CD4-positive, alpha-beta T cell treated with Interleukin-1 beta for 1 hour (primary cell): Measurements from ENCODE around the gene SRSF3.
A peak's percentile ranks its signal among the peaks of the same experiment; 100 is the strongest.
"Not testable (repeated sequence)": the region's sequence is repeated elsewhere in the genome, so short reads cannot be mapped to it uniquely, and the experiment has no call there.

Experiments used
- DNase-seq, 2 donors: peaks; one replicate each; pipeline ENCODE4 v3.0.0-alpha.2; 2020 to 2022

Gene SRSF3

GRCh38 chr6:36605560-36606391 is 11.6 kb downstream of the SRSF3 start:
- no peak for DNase-seq

DNA sequence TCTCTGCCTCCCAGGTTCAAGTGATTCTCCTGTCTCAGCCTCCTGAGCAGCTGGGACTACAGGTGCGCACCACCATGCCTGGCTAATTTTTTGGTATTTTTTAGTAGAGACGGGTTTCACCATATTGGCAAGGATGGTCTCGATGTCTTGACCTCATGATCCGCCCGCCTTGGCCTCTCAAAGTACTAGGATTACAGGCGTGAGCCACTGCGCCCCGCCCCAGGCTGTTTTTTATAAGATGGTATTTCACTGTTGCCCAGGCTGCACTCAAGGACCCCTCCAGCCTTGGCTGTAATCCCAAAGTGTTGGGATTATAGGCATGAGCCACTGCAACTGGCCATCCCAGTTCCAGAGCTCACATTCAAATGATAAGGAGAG is 13.1 kb downstream of the SRSF3 start:
- DNase-seq, result not testable (repeated sequence)

GRCh38 chr6:36607683-36608386 is 13.7 kb downstream of the SRSF3 start:
- DNase-seq, result no peak

DNA sequence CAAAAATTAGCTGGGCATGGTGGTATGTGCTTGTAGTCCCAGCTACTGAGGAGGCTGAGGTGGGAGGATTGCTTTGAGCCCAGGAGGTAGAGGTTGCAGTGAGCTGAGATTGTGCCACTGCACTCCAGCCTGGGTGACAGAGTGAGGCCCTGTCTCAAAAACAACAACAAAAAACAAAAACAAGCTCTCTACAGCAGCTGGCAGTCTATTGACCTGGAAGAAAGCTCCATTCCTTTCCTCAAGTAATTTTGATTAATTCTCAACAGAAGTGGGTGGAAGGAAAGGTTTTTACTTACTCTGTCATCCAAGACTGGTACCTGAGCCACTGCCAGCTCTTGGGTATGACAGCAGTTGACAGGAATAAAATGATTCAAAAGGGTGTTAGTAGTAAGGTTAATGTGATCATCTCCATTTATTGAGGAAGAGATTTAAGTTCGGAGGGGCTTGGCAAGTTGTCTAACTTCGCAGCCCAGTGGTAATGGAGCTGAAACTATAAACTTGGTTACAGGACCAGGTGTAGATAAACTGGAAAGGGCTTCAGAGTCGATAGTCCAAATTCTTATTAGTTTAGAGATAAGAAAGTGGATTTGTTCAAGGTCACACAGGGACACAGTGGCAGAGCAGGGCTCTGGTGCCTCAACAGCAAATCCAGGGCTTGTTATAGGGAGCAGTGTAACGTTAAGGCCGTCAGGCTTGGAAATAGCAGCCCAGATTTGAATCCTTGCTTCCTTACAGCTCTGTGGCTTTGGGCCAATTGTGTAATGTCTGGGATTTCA is 14.8 kb downstream of the SRSF3 start:
- DNase-seq, result no peak

DNA sequence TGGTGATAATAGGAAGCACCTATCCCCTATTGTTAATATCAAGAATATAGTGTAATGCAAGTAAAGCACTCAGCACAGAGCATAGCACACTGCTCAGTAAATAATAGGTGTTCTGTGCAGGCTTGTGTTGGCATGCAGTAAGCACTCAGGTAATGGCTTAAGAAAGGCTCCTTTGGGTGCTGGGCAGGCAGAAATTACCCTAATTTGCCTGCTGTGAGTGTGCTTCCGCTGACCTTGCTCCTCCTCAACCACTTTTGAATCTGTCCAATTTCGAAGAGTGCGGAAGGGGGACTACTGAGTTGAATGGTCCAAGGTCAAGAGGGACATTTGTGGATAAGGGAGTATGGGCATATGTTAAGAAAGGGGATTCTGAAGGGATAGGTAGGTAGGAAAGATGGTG is 15.4 kb downstream of the SRSF3 start:
- no peak for DNase-seq

DNA sequence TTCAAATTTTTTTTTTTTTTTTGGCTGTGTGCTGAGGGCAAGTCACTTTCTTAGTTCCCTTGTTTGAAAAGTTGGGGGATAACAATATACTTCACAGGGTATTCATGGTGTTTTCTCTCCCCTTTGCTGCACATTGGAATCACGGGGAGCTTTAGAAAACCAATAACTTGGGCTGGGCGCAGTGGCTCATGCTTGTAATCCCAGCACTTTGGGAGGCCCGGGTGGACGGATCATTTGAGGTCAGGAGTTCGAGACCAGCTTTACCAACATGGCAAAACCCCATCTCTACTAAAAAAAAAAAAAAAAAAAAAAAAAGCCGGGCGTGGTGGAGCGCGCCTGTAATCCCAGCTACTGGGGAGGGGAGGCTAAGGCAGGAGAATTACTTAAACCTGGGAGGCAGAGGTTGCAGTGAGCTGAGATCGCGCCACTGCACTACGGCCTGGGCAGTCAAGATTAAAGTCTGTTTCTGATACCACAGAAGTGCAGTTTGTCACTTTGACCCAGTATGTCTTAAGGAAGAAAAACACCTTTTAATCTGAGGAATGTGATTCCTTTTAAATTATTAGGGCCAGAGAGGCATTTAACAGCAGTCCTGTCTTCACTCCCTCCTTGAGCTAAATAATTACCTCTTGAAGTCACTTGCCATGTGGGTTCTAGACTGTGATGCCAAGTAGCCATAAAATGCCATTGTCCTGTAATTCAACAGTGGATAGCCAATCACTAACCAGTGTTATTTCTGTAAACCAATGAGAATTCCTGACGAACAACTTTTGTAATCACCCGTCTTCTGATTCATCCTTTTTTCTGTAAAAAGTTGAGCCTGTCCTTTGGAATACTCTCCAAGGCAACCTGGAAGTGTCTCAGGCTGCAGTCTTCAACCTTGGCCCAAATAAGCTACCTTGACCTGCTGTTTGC is 16.1 kb downstream of the SRSF3 start:
- no peak for DNase-seq

DNA sequence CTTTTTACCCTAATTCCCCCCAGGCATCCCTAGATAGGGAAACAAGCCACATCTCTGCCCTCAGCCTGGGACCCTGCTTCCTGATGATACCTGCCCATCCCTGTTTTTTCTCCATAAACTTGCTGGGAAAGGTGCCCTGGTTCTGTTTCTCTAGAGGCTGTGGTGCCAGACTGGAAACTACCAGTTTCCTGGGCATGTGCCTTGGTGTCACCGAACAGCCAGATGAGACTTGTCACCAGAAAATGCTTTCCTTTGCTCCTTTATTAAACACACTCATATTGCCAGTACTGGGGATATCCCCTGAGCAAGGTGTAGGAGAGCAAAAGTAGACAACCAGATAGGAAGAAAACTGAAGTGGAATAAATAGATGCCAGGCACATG is 16.8 kb downstream of the SRSF3 start:
- DNase-seq, result no peak

DNA sequence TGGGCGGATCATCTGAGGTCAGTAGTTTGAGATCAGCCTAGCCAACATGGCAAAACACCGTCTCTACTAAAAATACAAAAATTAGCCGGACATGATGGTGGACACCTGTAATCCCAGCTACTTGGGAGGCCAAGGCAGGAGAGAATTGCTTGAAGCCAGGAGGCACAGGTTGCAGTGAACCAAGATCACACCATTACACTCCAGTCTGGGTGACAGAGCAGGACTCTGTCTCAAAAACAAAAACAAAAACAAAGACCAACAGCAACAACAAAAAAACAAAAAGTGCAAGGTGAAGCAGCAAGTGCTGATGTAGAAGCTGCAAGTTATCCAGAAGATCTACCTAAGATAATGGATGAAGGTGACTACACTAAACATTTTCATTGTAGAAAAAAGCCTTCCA is 17.5 kb downstream of the SRSF3 start:
- DNase-seq, result not testable (repeated sequence)

GRCh38 chr6:36612101-36612625 is 18.0 kb downstream of the SRSF3 start:
- DNase-seq, result no peak

DNA sequence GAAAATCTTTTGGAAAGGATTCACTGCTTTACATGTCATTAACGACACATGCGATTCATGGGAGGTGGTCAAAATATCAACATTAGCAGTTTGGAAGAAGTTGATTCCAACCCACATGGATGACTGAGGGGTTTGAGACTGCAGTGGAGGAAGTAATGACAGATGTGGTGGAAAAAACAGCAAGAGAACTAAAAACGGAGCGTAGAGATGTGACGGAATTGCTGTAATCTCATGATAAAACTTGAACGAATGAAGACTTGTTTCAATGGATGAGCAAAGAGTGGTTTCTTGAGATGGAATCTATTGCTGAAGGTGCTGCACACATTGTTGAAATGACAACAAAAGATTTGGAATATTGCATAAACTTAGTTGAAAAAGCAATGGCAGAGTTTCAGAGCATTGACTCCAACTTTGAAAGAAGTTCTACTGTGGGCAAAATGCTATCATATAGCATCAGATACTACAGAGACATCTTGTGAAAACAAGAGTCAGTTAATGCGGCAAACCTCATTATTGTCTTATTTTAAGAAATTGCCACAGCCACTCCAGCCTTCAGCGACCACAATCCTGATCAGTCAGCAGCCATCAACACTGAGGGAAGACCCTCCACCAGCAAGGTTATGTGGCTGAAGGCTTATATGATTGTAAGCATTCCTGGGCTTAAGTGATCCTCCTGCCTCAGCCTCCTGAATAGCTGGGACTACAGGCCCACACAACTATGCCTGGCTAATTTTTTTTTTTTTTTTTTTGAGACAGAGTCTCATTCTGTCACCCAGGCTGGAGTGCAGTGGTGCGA is 19.2 kb downstream of the SRSF3 start:
- DNase-seq, result no peak

GRCh38 chr6:36615018-36615761 is 21.0 kb downstream of the SRSF3 start:
- DNase-seq, result peak; percentile 56 to 65

DNA sequence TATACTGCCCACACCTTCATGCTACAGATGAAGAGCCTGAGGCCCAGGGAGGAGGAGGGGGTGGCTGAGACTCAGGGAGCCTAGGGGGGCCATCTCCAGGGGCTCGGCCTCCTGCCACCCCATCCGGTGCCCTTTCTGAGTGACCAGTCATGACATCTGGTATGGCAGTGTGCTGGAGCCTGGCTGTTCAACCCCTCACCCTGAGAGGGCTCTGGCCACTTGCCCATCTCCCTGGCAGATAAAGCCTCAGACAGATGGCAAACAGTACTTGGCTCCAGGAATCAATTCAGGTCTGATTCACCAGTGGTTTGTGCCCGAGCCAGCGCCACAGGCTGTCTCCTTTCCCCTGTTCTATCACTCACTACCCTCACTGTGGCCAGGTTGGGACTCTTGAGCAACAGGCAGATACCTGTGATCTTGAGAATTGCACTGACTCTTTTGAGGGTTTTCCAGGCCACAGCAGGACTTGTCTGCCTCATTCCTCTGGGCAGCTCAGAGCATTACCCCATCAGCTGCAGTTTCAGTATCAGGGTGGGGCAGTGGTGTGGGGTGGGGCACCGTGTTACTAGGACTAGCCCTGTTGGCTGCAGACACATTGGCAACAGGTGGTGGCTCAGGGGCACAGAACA is 22.8 kb downstream of the SRSF3 start:
- DNase-seq, result no peak

DNA sequence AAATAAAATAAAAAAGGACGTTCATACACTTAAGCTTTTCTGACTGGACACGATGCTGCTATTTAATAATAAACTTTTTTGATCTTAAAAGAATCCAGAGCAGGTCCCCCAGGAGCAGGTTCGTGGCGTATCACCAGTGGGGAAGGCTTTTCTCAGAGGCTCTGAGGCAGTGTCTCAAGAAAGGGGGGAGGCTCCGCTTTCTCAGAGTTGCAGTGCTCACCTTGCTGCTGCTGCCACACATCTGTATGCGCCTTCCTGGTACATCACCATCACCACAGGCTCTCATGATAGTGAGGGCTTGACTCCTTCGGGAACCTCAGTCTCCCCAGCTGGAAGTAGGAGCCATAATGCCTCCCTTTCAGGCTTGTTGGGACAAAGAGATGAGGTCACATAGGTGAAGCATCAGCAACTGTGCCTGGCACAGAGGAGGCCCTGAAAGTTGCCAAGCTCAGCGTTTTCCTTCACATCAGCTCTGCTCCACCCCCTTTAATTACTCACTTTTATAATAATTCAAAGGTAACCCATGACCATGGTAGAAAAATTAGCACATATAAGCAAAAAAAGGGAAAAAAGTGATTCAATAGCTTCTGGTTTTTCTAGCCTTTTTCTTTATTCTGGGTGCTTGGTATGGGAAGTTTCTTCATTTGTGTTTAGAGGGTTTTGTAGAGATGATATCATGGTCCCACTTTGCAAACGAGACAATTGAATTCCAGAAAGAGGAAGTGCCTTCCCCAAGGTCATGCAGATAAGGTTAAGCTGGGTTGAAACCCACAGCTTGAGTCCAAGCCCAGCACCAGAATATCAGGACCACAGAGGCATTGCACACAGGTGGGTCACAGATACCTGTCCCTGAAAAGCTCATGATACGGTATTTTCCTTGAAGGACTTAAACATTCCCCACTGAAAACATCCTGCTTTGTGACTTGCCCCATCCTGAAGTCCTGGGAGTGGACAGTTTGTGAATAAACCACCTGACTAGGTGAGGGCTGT is 24.5 kb downstream of the SRSF3 start:
- DNase-seq, result no peak

GRCh38 chr6:36621371-36621855 is 27.3 kb downstream of the SRSF3 start:
- no peak for DNase-seq

DNA sequence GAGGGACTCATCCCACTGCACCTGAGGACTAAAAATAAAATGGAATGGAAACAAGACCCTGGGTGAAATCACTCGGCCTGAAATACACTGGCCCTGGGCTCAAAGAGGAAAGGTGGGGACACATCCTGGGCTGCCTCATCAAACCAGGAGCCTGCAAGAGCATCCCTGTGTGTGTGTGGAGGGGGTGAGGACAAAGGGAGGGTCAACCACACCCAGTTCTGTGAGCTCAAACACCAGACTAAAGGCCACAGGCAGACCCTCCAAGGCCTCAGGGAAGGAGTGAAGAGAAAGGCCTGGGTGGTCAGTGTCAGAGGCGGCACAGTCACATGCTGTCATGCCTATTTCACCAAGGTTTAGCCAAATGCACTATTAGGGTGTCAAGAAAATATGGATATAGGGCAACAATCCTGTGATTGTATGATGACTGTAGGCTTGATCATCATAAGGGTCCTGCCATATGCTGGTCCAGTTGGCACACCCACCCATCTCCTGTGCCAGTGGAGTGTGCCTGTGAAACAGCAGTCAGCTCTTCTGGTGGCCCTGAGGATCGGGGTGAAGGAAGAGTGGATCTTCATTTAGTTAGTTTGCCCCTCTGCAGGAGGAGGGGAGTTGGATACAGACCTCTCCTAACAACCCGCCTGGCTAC is 28.9 kb downstream of the SRSF3 start:
- no peak for DNase-seq

DNA sequence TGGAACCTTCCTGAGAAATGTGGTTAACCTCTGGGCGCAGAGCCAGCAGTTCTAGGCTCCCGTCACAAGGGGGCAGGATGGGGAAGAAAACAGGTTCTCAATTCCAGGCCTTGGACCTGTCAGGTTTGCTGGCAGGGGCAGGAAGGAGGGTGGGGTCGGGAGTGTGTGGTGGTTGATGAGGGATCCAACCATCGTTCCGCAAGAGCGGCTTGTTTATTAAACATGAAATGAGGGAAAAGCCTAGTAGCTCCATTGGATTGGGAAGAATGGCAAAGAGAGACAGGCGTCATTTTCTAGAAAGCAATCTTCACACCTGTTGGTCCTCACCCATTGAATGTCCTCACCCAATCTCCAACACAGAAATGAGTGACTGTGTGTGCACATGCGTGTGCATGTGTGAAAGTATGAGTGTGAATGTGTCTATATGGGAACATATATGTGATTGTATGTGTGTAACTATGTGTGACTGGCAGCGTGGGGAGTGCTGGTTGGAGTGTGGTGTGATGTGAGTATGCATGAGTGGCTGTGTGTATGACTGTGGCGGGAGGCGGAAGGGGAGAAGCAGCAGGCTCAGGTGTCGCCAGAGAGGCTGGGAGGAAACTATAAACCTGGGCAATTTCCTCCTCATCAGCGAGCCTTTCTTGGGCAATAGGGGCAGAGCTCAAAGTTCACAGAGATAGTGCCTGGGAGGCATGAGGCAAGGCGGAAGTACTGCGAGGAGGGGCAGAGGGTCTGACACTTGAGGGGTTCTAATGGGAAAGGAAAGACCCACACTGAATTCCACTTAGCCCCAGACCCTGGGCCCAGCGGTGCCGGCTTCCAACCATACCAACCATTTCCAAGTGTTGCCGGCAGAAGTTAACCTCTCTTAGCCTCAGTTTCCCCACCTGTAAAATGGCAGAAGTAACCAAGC is 29.6 kb downstream of the SRSF3 start:
- DNase-seq, result peak; percentile 74 to 82
